NB4 (cell line): ENCODE data around the gene CHST9.

Source experiments
- DNase-seq: peaks from one replicate; pipeline ENCODE4 v3.0.0; 2010; ENCODE audit warnings: low read depth
- H3K4me3 ChIP-seq: one replicate; pipeline ENCODE4 v1.5.1; 2011; ENCODE audit warnings: mild to moderate bottlenecking, low read depth, low read length, moderate library complexity
- MYC ChIP-seq: IDR thresholded peaks from 2 replicates; pipeline ENCODE4 v1.6.1; 2011; ENCODE audit warnings: low read depth, low read length
- POLR2A ChIP-seq: IDR thresholded peaks from 2 replicates; pipeline ENCODE4 v1.6.1; 2011; ENCODE audit warnings: mild to moderate bottlenecking; ENCODE audit not compliant: insufficient read length; ENCODE audit errors: extremely low read depth
- TF ChIP-seq, protein P1 (sequence below): IDR thresholded peaks from one replicate; pipeline ENCODE4 v1.5.1; 2012; ENCODE audit warnings: low read depth, low read length
- TF ChIP-seq, protein P2 (sequence below): IDR thresholded peaks from 2 replicates; pipeline ENCODE4 v1.6.1; 2011; ENCODE audit warnings: low read depth, low read length

CHST9 gene

DNA sequence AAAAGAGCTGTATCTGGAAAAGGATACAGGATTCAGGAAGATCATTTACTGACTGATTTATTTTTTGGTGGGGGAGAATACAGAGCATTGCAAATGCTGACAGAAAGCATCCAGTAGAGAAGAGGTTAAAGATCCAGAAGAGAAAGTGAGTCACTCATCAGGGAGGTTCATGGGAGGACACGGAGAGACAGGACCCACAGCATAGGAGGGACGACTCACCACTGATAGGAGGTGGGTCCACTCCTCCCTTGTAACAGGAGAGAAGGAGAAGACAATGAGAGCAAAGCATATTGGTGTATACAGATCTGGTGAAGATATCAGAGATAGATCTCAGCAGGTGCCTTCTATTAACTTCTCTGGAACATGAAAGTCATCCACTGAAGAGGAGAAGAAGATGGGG lies 177.2 kb downstream of the CHST9 start:
- H3K4me3 ChIP-seq: no peak overlapping the region
- no peak for DNase-seq
- TF ChIP-seq, protein P1, sequence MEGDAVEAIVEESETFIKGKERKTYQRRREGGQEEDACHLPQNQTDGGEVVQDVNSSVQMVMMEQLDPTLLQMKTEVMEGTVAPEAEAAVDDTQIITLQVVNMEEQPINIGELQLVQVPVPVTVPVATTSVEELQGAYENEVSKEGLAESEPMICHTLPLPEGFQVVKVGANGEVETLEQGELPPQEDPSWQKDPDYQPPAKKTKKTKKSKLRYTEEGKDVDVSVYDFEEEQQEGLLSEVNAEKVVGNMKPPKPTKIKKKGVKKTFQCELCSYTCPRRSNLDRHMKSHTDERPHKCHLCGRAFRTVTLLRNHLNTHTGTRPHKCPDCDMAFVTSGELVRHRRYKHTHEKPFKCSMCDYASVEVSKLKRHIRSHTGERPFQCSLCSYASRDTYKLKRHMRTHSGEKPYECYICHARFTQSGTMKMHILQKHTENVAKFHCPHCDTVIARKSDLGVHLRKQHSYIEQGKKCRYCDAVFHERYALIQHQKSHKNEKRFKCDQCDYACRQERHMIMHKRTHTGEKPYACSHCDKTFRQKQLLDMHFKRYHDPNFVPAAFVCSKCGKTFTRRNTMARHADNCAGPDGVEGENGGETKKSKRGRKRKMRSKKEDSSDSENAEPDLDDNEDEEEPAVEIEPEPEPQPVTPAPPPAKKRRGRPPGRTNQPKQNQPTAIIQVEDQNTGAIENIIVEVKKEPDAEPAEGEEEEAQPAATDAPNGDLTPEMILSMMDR: no peak
- TF ChIP-seq MYC: no peak

DNA sequence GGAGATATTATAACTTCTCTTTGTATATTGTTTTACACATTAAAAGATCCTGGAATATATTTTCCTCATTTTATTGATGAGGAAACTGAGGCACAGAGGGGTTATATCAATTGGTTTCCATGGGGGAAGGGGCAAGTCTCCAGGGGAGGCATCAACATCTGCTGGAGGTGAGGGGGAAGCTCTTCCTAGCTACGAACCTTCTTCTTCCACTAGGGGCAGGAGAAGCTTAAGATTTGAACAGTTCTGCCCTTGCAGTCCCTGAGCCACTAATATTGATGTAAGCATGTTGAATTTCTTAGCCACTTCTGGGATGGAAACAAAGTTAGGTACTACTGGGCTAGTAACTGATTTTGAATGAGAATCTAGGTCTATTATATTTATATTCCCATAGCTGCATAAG lies 179.5 kb downstream of the CHST9 start:
- no peak for TF ChIP-seq POLR2A
- TF ChIP-seq, protein P1: peak; percentile 38
- H3K4me3 ChIP-seq: no peak overlapping the region
- peak; percentile 31 for DNase-seq

DNA sequence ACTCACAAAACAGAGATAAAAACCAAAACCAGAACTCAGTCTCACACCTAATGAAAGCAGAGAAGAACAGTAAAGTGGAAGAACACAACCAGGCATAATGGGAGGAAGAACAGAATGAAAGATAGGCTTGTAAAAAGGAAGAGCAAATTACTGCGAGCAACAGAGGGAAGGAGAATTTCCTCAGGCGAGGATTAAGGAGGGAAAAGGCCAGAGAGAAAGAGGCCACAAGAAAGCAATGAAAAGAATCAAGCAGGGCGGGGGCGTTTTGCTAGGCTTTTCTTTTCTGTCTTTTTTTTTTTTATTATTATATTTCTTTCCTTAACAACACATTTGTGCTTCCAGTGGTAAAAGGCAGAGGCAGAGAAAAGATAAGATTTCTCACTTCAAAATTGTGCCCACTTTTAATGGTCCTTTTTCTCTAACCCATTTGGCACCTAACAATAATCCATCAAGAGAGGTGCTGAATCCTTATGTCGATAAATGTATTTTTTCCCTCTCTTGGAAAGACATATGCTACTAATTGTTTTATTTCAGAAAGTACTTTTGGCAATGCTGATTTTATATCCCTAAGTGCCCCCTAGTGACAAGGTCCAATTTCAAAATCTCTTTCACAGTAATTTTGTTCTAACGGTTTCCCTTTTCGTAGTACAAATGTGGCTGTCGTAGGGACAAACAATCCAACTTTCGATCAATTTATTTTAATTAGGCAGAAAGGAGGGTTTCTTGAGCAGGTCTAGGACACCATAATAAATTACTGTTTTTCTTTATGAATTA lies 180.9 kb downstream of the CHST9 start:
- peak; percentile 15 for DNase-seq
- no peak overlapping the region for H3K4me3 ChIP-seq
- TF ChIP-seq, protein P1: peak; percentile 15
- TF ChIP-seq POLR2A: no peak

DNA sequence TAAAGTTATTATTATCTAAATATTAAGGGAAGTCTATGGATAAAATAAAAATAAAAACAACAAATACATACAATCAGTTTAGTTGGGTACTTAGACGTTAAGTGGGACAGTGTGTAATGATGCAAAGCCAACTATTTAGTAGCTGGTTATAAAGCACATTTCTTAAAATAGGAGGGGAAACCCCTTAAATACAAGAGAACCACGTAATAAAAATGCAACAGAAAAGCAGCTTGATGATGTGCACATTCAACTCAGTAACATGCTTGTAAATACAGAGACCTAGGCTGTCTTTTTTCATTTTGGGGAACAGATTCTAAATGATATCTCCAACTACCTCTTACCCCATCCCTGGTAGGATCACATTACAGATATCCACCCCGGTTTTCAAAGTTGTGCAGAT lies 185.3 kb downstream of the CHST9 start:
- DNase-seq: no peak
- H3K4me3 ChIP-seq: no peak overlapping the region
- TF ChIP-seq, protein P2, sequence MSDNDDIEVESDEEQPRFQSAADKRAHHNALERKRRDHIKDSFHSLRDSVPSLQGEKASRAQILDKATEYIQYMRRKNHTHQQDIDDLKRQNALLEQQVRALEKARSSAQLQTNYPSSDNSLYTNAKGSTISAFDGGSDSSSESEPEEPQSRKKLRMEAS: no peak
- TF ChIP-seq, protein P1: no peak

DNA sequence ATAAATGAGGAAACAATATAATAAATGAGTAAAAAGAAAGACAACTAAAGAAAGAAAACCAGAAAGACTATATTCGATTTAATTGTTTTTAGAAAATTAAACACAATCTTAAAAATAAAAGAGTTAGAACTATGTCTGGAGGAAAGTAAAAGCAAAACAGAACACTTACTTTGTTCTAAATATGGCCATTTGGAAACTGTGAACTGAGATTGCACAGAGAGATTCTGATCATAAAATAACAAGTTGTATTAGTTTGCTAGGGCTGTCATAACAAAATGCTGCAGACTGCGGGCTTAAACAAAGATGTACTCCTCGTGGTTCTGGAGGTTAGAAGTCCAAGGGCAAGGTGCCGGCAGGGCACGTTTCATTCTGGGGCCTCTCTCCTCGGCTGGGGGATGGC lies 191.5 kb downstream of the CHST9 start:
- TF ChIP-seq POLR2A (no peak), MYC (no peak)
- TF ChIP-seq, protein P1: no peak
- TF ChIP-seq, protein P2: no peak
- no peak overlapping the region for H3K4me3 ChIP-seq
- DNase-seq: no peak

DNA sequence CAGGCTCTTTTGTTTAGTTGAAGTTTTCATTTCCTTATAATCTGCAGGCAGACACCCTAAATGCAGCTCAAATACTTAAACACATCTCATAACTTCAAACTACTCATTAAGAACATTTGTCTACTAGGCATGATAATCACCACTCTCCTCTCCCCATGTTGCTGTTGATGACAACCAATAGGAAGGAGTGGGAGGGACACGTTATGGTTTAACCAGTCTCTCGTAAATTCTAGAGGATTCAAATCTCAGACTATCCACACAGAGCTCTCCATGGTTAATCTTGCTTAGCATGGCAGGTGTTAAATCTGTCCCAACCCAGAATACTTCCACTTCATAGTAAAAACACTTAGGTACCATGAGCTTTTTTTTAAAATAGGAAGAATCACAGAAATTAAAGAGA lies 192.2 kb downstream of the CHST9 start:
- no peak for DNase-seq
- TF ChIP-seq POLR2A: no peak
- TF ChIP-seq, protein P2: no peak
- TF ChIP-seq MYC: no peak
- TF ChIP-seq, protein P1: no peak
- H3K4me3 ChIP-seq: no peak overlapping the region
